HuH-7.5 (cell line): ENCODE measurements around the gene PHF13.

ENCODE experiments used
- DNase-seq: peaks from one replicate; pipeline ENCODE4 v3.0.0; 2011; ENCODE audit warnings: low spot score

PHF13 gene

DNA sequence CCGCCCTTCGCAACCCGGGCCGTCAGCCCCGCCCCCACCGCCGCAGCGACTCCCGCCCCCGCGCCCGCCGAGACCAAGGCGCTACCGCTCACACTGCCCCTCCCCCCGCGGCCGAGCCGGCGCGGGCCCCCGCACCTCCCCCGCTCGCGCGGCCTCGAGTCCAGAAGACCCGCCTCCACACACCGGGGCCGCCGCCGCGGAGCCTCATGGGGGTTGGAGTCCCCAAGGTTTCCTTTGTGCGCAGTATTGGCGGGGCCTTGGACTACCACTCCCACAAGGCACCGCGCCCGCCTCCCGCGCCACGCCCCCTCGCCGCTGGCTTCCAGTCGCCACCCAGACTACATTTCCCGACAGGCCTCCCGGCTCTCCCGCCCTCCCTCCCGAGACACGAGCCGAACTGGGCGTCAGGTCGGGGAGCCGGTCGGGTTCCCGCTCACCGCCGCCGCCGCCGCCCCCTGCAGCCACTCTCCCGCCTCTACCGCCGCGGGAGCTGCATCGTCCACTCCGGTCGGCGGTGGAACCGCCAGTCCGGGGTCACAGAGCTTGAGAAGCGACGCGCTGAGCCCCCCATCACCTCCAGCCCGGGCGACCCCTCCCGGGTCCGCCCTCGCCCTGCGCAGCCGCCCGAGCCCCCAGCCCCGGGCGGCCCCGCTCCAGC lies at the start of gene PHF13:
PHF13 (plus strand) TSS at position 371 of the 658 bp plus-strand sequence. CDS start 336 bp downstream, outside the sequence.
- peak; percentile 97 for DNase-seq

DNA sequence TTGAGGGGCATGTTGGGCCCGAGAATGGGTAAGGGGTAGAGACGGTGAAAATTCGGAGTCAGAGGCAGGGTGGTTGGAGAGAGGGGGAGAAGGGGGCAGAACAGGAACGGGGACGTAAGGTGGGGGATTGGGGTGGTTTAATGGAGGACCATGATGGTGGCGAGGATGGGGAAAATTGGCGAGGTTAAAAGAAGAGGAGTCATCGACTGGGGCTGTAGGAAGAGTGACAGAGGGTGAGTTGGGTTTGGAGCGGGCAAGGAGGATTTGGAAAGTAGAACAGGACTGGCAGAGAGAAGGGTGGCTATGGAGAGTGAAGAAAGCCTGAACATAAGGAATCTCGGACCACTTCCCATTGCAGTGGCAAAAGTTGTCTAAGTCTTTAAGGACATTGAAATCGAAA lies 44.5 kb upstream of the PHF13 start:
- no peak for DNase-seq

DNA sequence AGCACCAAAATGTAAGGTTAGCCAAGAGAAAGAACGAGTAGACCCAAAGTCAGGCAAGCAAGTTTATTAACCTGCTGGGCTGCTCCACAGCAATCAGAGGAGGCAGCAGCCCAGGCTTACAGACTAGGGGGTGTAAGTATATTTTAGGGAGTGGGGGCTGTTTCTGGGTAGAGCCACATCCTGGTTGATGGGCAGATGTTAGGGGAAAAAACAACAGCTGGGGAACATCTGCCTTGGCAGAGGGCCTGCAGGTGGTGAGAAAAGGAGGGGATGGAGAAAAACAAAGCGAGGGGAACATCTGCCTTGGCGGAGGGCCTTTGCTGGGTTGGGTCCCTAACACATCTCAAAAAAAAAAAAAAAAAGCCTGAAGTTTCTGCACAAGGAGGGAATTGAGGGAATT lies 43.4 kb upstream of the PHF13 start:
- no peak for DNase-seq

DNA sequence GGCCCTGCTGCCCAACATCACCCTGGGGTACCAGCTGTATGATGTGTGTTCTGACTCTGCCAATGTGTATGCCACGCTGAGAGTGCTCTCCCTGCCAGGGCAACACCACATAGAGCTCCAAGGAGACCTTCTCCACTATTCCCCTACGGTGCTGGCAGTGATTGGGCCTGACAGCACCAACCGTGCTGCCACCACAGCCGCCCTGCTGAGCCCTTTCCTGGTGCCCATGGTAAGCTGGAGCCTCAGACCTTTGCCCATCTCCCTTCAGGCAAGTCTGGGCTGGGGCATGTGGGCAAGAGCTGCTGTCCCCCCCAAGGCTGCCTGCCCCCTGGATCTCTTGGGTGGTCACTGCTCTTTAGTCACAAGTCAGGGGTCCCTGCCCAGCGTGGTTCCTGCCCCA lies 42.5 kb upstream of the PHF13 start:
- DNase-seq: no peak

DNA sequence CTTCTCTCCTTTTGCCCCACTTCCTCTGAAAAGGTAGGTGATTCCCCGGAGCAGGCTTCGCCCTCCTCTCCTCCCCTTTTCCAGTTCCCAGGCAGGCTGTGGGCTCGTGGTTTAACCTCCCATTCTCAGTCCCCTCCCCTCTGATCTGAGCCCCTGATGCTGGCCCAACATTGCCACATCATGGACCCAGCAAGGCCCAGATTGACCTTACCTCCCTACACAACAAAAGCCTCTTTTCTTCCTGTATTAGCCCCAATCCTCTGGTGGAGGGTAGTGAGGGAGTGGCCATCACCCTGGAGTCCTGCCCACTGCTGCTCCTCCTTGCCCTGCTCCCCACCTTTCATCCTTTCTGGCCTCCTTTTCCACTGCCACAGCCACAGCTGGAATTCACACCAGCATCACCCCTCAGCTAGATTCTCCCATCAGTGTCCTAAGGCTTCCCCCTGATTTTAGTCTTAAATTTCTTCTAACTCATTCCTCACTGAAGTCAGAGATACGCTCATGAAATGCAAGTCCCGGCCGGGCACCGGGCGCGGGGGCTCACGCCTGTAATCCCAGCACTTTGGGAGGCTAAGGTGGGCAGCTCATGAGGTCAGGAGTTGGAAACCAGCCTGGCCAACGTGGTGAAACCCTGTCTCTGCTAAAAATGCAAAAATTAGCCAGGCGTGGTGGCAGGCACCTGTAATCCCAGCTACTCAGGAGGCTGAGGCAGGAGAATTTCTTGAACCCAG lies 40.7 kb upstream of the PHF13 start:
- no peak for DNase-seq

DNA sequence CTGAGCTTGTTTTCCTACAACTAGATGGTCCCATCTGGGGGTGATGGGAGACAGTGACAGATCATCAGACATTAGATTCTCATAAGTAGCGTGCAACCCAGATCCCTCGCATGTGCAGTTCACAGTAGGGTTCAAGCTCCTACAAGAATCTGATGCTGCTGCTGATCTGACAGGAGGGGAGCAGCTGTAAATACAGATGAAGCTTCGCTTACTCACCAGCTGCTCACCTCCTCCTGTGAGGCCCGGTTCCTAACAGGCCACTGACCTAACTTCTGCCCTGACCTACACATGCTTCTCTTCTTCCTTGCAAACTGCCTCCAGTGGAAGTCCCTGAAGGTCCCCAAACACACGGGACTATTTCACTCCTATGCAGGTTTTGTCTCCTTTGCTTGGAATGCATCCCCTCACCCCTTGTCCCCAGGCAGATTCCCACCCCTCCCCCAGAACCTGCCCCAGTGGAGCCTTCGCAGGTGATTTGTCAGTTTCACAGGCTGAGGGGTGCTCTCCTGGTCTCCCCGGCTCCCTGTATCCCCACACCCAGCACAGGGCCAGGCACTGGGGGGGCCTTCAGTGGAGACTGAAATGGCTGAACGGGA lies 39.4 kb upstream of the PHF13 start:
- DNase-seq: no peak

DNA sequence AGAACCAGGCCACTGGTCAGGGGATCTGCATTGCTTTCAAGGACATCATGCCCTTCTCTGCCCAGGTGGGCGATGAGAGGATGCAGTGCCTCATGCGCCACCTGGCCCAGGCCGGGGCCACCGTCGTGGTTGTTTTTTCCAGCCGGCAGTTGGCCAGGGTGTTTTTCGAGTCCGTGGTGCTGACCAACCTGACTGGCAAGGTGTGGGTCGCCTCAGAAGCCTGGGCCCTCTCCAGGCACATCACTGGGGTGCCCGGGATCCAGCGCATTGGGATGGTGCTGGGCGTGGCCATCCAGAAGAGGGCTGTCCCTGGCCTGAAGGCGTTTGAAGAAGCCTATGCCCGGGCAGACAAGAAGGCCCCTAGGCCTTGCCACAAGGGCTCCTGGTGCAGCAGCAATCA lies 38.7 kb upstream of the PHF13 start:
- no peak for DNase-seq

DNA sequence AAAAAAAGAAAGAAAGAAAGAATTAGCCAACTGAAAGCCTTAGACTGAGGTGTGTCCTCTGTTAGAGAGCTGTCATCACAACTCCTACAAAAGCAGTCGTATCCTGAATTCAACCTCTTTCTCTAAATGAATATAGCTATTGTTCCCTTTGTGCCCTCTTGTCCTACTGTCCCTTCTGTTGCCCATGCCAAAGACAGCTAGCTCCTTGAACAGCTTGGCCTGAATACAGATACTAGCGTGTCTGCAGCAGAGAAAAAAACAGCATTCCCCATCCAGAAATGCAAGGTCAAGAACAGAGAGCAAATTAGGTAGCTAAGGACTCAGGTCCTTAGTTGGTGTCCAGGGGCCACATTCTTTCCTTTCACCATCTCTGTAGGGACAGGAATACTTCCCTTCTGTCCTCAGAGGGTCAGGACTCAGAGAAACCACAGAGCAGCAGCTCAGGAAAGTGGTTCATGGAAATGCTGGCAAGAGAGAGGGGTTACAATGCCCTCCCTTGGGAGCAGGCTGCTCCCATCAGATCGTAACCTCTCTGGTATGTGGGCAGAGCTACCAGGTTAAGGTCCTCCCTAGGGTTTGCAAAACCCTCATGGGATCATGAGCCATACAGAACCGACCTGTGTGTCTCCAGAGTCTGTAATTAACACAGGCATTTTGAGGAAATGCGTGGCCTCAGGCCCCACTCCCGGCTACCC lies 35.6 kb upstream of the PHF13 start:
- no peak for DNase-seq

DNA sequence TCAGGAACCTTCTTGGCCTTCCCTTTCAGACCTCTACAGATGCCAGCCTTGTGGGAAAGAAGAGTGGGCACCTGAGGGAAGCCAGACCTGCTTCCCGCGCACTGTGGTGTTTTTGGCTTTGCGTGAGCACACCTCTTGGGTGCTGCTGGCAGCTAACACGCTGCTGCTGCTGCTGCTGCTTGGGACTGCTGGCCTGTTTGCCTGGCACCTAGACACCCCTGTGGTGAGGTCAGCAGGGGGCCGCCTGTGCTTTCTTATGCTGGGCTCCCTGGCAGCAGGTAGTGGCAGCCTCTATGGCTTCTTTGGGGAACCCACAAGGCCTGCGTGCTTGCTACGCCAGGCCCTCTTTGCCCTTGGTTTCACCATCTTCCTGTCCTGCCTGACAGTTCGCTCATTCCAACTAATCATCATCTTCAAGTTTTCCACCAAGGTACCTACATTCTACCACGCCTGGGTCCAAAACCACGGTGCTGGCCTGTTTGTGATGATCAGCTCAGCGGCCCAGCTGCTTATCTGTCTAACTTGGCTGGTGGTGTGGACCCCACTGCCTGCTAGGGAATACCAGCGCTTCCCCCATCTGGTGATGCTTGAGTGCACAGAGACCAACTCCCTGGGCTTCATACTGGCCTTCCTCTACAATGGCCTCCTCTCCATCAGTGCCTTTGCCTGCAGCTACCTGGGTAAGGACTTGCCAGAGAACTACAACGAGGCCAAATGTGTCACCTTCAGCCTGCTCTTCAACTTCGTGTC lies 34.7 kb upstream of the PHF13 start:
- no peak for DNase-seq

DNA sequence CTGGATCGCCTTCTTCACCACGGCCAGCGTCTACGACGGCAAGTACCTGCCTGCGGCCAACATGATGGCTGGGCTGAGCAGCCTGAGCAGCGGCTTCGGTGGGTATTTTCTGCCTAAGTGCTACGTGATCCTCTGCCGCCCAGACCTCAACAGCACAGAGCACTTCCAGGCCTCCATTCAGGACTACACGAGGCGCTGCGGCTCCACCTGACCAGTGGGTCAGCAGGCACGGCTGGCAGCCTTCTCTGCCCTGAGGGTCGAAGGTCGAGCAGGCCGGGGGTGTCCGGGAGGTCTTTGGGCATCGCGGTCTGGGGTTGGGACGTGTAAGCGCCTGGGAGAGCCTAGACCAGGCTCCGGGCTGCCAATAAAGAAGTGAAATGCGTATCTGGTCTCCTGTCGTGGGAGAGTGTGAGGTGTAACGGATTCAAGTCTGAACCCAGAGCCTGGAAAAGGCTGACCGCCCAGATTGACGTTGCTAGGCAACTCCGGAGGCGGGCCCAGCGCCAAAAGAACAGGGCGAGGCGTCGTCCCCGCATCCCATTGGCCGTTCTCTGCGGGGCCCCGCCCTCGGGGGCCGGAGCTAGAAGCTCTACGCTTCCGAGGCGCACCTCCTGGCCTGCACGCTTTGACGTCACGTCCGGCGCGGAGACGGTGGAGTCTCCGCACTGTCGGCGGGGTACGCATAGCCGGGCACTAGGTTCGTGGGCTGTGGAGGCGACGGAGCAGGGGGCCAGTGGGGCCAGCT lies 34.0 kb upstream of the PHF13 start, which contains the start of gene ZBTB48:
ZBTB48 (plus strand) TSS at position 621 of the 745 bp plus-strand sequence. CDS start 616 bp downstream, outside the sequence.
- DNase-seq: peak; percentile 98

DNA sequence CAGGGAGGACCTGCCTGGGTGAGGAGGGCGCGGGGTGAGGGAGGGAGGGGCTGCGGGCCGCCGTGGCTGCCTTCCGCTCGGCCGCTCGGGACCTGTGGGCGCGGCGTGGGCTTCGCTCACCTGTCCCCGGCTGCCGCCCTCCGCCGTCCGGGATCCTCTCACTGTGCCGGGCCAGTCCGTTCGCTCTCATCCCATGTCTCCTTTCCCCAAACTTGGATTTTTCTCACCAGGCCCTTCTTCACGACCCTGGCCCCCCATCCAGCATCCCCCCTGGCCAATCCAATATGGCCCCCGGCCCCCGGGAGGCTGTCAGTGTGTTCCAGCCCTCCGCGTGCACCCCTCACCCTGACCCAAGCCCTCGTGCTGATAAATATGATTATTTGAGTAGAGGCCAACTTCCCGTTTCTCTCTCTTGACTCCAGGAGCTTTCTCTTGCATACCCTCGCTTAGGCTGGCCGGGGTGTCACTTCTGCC lies 33.4 kb upstream of the PHF13 start:
- no peak for DNase-seq

DNA sequence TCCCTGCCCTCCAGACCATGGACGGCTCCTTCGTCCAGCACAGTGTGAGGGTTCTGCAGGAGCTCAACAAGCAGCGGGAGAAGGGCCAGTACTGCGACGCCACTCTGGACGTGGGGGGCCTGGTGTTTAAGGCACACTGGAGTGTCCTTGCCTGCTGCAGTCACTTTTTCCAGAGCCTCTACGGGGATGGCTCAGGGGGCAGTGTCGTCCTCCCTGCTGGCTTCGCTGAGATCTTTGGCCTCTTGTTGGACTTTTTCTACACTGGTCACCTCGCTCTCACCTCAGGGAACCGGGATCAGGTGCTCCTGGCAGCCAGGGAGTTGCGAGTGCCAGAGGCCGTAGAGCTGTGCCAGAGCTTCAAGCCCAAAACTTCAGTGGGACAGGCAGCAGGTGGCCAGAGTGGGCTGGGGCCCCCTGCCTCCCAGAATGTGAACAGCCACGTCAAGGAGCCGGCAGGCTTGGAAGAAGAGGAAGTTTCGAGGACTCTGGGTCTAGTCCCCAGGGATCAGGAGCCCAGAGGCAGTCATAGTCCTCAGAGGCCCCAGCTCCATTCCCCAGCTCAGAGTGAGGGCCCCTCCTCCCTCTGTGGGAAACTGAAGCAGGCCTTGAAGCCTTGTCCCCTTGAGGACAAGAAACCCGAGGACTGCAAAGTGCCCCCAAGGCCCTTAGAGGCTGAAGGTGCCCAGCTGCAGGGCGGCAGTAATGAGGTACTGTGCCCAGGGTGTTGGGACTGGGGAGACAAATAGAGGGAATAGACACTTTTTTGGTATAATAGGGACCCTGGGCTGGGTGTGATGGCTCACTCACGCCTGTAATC lies 32.7 kb upstream of the PHF13 start:
- DNase-seq: no peak

DNA sequence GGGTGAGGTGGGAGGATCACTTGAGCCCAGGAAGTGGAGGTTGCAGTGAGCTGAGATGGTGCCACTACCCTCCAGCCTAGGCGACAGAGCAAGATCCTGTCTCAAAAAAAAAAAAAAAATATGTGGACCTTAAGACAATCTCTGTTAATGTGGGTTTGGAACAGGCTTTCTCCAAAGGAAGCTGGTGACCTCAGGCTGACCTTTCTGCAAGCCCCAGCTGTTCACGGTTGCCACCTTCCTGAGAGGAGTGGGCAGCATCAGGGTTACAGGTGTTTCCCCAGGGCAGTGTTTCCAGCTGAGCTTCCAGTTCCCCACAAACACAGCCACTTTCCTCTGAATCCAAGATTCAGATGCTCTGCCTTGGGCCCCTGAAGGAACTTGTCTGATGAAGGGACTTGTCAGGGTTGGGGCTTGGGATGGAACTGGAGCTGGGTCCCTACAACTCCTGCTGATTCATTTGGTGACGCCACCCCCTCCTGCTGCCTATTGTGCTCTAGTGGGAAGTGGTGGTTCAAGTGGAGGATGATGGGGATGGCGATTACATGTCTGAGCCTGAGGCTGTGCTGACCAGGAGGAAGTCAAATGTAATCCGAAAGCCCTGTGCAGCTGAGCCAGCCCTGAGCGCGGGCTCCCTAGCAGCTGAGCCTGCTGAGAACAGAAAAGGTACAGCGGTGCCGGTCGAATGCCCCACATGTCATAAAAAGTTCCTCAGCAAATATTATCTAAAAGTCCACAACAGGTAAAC lies 31.8 kb upstream of the PHF13 start:
- no peak for DNase-seq

DNA sequence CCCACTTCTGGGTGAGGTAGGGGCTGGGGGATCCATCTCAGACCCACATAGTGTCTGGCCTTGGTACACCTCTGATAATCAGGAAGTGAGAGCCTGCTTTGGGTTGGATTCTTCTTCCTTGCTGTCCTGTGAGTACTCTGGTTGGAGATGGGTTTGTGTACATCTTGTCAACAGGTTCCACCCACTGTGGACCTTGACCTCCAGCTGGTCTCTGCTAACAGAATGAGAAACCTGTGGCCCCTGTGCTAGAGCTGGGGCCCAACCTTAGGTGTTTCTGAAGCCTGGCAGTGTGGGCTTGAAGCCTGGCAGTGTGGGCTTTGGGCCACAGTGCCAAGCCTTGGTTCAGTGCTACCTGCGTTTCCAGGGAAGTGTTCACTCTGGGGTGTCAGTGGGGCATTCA lies 31.2 kb upstream of the PHF13 start:
- DNase-seq: peak; percentile 91

DNA sequence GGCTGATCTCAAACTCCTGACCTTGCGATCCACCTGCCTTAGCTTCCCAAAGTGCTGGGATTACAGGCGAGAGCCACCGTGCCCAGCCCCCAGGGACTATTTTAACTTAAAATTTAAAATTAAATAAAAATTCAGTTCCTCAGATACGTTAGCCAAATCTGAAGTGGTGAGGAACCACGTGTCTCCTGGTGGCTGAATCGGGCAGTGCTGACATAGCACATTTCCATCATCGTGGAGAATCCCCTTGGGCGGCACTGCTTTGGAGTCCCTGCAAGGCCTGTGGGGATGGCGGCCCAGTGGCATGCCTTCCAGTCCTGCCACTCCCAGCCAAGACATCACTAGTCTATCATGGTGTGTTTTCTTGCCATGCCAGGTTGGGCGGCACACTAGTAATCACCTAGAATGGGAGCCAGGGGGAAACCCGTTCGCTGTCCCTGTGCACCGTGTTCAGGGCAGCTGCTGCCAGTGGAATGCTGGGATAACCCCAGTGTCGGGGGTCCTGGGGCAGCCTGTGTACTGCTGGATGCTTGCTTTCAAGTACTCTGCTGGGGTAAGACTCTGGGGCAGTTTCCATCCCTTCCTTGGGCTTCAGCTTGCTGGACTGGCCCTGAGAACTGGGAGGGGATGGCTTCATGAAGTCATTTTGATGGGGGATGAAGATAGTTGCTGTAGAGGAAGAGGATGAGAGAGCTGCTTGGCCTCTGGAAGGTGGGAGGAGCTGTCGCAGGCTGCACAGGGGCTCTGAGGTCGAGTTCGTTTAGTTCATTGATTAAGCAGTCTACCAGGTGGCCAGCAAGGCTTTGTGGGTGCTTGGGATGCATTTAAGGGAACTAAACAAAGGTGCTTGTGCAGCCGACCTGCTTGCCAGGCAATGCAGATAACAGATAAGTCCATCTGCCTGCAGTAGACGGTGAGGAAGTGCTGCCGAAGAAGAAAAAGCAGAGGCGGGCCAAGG lies 29.1 kb upstream of the PHF13 start:
- no peak for DNase-seq

DNA sequence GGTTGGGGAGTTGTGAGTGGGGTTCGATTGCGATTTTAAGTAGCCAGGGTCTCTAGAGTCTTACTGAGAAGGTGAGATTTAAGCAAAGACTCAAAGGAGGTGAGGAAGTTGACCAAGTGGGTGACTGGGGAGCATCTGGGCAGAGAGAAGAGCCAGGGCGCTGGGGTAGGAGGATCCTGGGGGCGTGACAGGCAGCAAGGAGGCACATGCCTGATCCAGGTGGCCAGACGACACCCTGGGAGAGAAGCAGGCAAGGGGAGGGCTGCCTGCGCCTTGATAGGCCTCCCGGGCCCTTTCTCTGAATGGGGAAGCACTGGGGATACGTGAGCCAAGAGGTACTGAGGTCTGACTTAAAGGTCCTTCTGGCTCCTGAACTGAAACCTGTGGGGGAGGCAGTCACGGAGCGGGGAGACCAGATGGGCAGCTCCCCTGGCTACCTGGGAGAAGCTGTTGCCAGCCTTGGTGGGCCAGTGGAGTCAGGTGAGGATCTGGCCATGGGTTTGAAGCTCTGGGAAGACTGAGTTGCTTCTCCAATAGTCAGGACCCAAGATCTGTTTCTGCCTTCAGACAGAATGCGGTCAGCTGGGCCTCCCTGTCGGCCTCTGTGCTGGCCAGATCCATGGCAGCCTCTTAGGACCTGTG lies 28.3 kb upstream of the PHF13 start:
- DNase-seq: no peak

DNA sequence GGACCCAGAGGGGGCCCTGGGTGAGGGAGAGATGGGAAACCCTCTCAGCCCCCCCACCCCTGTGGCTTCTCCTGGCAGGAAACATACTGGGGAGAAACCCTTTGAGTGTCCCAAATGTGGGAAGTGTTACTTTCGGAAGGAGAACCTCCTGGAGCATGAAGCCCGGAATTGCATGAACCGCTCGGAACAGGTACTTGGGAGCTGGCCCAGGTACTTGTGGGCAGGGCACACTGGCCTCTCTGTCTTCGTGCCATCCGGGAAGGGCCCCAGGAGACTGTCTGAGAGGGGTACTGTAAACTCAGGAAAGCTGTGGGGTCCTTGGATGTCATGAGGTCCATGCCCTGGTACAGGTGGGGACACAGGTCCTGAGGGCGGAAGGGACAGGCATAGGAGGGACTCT lies 27.7 kb upstream of the PHF13 start:
- no peak for DNase-seq

DNA sequence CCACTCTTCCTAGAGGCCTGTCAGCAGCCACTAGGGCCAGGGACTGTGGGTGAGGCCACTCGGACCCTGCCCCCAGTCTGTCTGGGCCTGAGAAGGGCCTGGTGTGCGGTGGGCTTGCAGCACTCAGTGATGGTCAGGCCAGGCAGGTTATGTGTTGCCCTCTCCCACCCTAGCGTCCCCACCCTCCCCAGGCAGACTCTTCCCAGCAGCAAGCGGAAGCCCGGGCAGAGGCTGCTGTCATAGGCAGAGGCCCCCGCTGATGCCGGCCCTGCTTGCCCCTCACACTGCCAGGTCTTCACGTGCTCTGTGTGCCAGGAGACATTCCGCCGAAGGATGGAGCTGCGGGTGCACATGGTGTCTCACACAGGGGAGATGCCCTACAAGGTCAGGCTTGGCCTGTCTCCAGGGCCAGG lies 27.1 kb upstream of the PHF13 start:
- DNase-seq: no peak
